Activated B cell treated with CpG ODN at 0.5 μM for 24 hours (primary cell): Measurements from ENCODE around the gene CHSY3. TPM values are rescaled to one million over a fixed set of nuclear protein-coding genes. Genes with fewer than 3 reads are reported as not detected.

Experiments
- ATAC-seq: fragments of 200-7000 bp; cut with Tn5 transposase; one replicate; pipeline ENCODE4 v1.10.0; 2021; ENCODE audit warnings: low read depth, mild to moderate bottlenecking, moderate library complexity
- CTCF ChIA-PET: fragments of 350-600 bp; sonication (Branson Sonifier 250); formaldehyde crosslinking; loops from one replicate; lab custom pipeline; 2021; ENCODE audit warnings: antibody characterized with exemption; lab: Charles Lee
- POLR2A ChIA-PET: fragments of 350-600 bp; sonication (Branson Sonifier 250); formaldehyde crosslinking; loops from one replicate; lab custom pipeline; 2021; ENCODE audit warnings: antibody characterized with exemption; lab: Charles Lee
- DNase-seq: peaks from one replicate; pipeline ENCODE4 v3.0.0; 2022
- H3K27ac Mint-ChIP-seq: one replicate; pipeline ENCODE4 v1.8.0; 2020; ENCODE audit warnings: mixed read lengths
- H3K27me3 Mint-ChIP-seq: one replicate; pipeline ENCODE4 v1.8.0; 2021; ENCODE audit warnings: mixed read lengths
- H3K36me3 Mint-ChIP-seq: one replicate; pipeline ENCODE4 v1.8.0; 2021; ENCODE audit warnings: low read depth, mixed read lengths
- H3K4me1 Mint-ChIP-seq: one replicate; pipeline ENCODE4 v1.8.0; 2021; ENCODE audit warnings: mixed read lengths
- H3K4me3 Mint-ChIP-seq: one replicate; pipeline ENCODE4 v1.8.0; 2020; ENCODE audit warnings: mild to moderate bottlenecking, mixed read lengths
- H3K9me3 Mint-ChIP-seq: one replicate; pipeline ENCODE4 v1.8.0; 2020; ENCODE audit warnings: mixed read lengths
- CTCF ChIP-seq: fragments of 200-600 bp; IDR thresholded peaks from one replicate; pipeline ENCODE4 v1.8.0; 2022; ENCODE audit warnings: antibody characterized with exemption, mild to moderate bottlenecking
- intact Hi-C: fragments of 100-400 bp; cut with micrococcal nuclease; formaldehyde crosslinking; loops from one replicate; pipeline ENCODE4 v1.15.1; 2024
- total RNA-seq: library from RNA; stranded (reverse); gene quantifications from 2 replicates; pipeline ENCODE4 v1.2.3, GENCODE V29; 2022

CHSY3 gene
- total RNA-seq, 1 donor from 2014 or later, result not detected

DNA sequence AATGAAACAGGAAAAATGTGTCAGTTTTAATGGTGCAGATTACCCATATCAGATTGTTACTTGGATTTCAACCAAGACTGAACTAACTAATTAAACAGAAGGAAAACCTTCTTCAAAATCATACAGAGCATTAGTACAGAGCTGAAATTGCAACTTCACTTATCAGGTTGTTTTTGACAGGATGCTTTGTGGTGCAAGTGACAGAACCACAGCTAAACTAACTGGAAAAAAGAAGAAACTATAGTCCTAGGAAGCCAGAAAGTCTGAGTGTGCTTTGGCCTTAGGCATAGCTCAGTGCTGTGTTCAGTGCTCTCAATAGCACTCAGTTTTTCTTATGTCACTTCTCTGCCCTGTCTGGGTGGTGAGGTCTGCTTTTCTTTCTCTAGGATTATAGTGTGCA, 267.4 kb downstream of the CHSY3 start:
- Mint-ChIP-seq H3K9me3 (peaks cover 12% of the 10 kb centered on the region), H3K27ac (no peak overlapping the region), H3K27me3 (no peaks in the 10 kb centered on the region), H3K4me1 (no peaks in the 10 kb centered on the region), H3K4me3 (no peak overlapping the region), H3K36me3 (no peaks in the 10 kb centered on the region)
- ATAC-seq, result no peak
- intact Hi-C loops, result no loop called here
- POLR2A ChIA-PET, result no interaction called here
- DNase-seq, result no peak
- CTCF ChIA-PET, result no interaction called here
- no peak for TF ChIP-seq CTCF

DNA sequence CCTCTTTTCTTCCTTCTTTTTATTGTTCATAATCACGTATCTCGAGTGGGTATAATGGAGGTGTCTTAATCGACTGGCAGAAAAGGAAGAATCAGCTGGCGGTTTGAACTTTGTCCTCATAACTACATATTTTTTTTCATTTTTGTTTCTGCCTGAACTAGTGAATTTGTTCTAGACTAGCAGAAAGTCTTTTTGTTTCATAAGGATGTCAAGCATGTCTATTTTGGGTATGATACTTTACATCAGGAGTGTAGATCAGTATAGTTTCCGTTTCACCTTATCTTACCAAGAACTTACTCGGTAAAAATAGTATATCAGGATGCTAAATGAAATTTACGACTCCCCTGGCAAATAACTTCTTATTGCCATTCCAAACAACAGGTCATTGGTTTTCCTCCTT, 278.9 kb downstream of the CHSY3 start:
- intact Hi-C loops, result no loop called here

DNA sequence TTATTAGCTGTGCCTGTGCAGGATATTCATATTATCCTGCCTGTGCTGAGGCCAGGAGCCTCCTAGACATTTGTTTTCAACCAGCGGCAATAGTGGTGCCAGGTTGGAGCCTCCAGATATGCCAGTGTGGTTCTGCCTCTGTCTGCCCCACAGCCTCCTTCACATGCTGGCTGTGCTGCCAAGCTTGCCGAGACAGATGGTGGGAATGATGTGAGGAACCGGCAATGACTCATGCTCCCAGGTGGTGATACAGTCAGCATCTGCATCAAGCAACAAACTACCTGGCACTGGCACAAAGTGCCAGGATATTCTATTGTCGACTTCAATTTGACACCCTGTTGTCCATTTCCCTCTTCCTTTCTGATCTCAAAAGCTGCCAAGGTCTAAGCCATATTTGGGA, 285.7 kb downstream of the CHSY3 start:
- intact Hi-C loops, result loop anchor here (10.0 kb wide), 1 partner anchor 925 kb away; no protein-coding TSS in a partner anchor
- Mint-ChIP-seq H3K4me1 (no peaks in the 10 kb centered on the region), H3K9me3 (no peaks in the 10 kb centered on the region), H3K4me3 (no peak overlapping the region), H3K27ac (no peak overlapping the region), H3K36me3 (no peaks in the 10 kb centered on the region), H3K27me3 (no peaks in the 10 kb centered on the region)
- ChIA-PET CTCF (no interaction called here), POLR2A (no interaction called here)
- no peak for DNase-seq
- no peak for TF ChIP-seq CTCF
- ATAC-seq, result no peak

More for the DNA sequence above, 278.9 kb downstream of the CHSY3 start:
- no peaks in the 10 kb centered on the region for H3K27me3 Mint-ChIP-seq
- H3K36me3 Mint-ChIP-seq, result no peaks in the 10 kb centered on the region
- ATAC-seq (no peak), DNase-seq (no peak)
- ChIA-PET CTCF (no interaction called here), POLR2A (no interaction called here)
- no peak for TF ChIP-seq CTCF
- no peaks in the 10 kb centered on the region for H3K4me1 Mint-ChIP-seq
- no peak overlapping the region for H3K4me3 Mint-ChIP-seq
- no peak overlapping the region for H3K27ac Mint-ChIP-seq
- no peaks in the 10 kb centered on the region for H3K9me3 Mint-ChIP-seq

DNA sequence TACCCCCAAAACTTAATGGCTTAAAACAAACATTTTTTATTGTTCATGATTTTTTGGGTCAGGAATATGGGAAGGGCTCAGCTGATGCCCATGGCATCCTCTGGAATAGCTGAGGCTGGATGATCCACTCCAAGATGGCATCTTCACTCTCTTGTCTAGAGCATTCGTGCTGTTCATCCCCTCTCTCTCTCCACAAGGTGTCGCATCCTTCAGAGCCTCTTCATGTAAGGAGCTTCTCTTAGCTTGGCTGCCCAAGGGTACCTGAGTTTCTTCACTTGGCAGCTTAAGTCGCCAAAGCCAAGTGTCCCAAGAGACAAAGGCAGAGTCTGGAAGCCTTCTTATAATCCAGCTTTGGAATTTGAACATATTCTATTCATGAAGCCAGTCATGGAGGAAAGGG, 294.7 kb downstream of the CHSY3 start:
- no peak for ATAC-seq
- ChIA-PET CTCF (no interaction called here), POLR2A (no interaction called here)
- Mint-ChIP-seq H3K4me3 (no peak overlapping the region), H3K27ac (no peak overlapping the region), H3K4me1 (no peaks in the 10 kb centered on the region), H3K27me3 (no peaks in the 10 kb centered on the region), H3K36me3 (no peaks in the 10 kb centered on the region), H3K9me3 (peaks cover 6% of the 10 kb centered on the region)
- intact Hi-C loops, result loop anchor here (10.0 kb wide), 1 partner anchor 916 kb away; no protein-coding TSS in a partner anchor
- DNase-seq, result no peak
- no peak for TF ChIP-seq CTCF

DNA sequence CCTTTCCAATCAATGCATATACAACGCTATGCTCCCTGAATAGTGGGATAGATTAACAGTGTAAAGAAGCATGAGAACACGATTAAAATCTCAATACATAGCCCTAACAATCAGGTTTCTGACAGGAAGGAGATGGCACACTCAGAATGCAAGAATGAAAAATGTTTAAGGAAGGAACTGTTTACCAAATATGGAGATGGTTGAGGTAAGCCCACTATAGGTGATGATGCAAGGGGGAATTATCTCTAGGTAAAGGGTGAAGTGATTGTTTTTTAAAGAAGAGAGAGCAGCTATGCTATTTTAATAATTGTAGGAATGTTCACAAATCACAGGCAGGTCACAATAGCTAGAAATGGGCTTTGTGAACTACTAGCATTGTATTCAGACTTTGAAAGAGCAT, 302.4 kb downstream of the CHSY3 start:
- POLR2A ChIA-PET, result no interaction called here

More for the DNA sequence above, 302.4 kb downstream of the CHSY3 start:
- Mint-ChIP-seq H3K27me3 (no peaks in the 10 kb centered on the region), H3K27ac (no peak overlapping the region), H3K9me3 (peaks cover 6% of the 10 kb centered on the region), H3K36me3 (no peaks in the 10 kb centered on the region), H3K4me1 (no peaks in the 10 kb centered on the region), H3K4me3 (no peak overlapping the region)
- TF ChIP-seq CTCF, result no peak
- intact Hi-C loops, result no loop called here
- ATAC-seq (no peak), DNase-seq (no peak)
- CTCF ChIA-PET, result no interaction called here
